ENCODE measurements around the gene SPG7.

The SPG7 gene

GRCh38 chr16:89519881-89520280 lies 11.7 kb downstream of the SPG7 start:
- ATAC-seq = no peak

GRCh38 chr16:89522287-89522686 lies 14.1 kb downstream of the SPG7 start:
- no peak for ATAC-seq

- no peak for ATAC-seq
Measured at GRCh38 chr16:89523680-89524344, 15.6 kb downstream of the SPG7 start.

- no peak for ATAC-seq
Measured at GRCh38 chr16:89525146-89525913, 17.1 kb downstream of the SPG7 start.

DNA sequence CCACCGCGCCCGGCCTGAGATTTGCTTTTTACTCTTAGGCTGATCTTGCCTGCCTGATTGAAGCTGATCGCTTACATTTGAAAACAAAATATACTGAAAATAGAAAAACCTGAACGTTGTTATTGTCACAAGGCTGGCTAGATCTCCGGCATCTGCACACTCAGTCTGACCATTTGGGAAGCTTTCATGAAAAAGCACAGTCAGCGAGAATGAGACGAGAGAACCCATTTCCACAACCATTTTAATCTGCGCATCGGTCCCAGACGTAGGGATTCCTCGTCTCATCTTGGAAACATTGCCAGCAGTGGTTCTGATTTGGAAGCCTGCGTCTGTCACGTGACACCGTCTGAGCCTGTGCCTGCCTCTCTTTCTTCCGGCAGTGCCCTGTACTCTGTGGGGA lies 20.9 kb downstream of the SPG7 start:
- ATAC-seq = no peak

GRCh38 chr16:89530401-89531381 lies 22.5 kb downstream of the SPG7 start:
- no peak for ATAC-seq

GRCh38 chr16:89531821-89532526 lies 23.8 kb downstream of the SPG7 start:
- no peak for ATAC-seq

- ATAC-seq = peak; percentile 35 to 56
Measured at GRCh38 chr16:89534252-89534756, 26.1 kb downstream of the SPG7 start.

- no peak for ATAC-seq
Measured at GRCh38 chr16:89536371-89536770, 28.2 kb downstream of the SPG7 start.

DNA sequence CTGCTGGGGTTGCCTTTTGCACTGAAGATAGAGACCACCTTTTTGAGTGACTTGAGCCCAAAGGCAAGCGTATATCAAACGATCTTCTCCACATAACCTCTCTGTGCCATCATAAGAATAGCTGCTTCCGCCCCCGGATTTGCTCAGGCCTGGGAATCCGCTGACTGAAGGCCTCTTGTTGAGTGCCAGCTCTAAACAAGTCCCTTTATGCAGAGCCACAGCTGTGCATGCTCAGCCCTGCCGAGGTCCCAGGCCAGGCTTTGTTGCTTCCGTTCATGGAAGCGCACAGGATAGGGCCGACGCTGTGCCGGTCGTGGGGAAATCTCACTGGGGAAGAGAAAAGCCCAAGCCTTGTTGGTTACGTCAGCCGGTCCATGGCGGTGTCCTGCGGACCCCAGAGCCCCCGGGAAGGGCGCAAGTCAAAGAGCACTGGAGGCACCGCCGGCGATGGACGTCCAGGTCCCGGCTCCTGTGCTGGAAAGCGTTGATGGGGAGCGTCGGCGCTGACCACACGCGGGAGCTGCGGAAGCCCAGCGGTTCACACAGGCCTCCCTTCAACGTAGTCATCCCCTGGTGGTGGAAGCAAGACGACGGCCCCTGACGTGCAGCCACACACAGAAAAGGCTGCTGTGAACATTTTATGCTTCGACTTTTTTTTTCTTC lies 28.8 kb downstream of the SPG7 start:
- ATAC-seq = no peak

- ATAC-seq = no peak
Measured at GRCh38 chr16:89537549-89537925, 29.3 kb downstream of the SPG7 start.

DNA sequence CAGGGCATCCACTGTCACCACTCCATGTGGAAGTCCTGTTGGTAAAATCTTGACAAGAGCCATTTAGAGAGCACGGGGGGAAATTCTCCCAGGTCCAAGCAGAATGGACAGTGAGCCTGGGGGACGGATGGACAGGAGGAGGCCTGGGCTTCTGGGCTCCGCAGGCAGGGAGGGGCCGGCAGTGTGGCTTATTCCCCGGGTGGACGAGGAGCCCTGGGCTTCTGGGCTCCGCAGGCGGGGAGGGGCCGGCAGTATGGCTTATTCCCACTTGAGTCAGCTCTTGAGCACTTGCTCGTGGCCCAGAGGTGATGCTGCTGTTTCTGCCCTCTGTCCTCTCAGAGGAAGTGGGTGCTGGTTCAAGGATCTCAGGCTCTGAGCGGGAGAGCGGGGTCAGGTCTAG lies 30.1 kb downstream of the SPG7 start:
- no peak for ATAC-seq

- no peak for ATAC-seq
Measured at GRCh38 chr16:89540557-89540956, 32.4 kb downstream of the SPG7 start.

GRCh38 chr16:89541792-89542191 lies 33.6 kb downstream of the SPG7 start:
- ATAC-seq = no peak

DNA sequence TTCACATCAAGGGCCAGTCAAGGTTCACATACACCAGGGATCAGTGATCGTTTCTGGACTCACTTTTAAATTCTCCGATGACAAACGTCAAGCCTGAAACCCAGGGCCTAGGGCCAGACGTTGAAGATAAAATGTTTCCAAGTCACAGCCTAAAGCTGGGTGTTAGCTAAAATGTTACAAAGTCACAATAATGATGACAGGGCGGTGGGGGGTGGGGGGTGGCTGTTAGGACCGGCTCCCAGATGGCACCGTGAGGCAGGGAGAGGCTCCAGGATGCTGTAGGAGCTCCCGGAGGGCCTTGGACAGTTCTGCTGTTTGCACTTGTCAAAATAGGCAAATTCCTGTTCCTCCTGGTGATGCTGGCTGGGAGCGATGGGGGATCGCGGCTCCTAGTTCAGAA lies 35.9 kb downstream of the SPG7 start:
- ATAC-seq = no peak

GRCh38 chr16:89544713-89545043 lies 36.5 kb downstream of the SPG7 start:
- no peak for ATAC-seq

DNA sequence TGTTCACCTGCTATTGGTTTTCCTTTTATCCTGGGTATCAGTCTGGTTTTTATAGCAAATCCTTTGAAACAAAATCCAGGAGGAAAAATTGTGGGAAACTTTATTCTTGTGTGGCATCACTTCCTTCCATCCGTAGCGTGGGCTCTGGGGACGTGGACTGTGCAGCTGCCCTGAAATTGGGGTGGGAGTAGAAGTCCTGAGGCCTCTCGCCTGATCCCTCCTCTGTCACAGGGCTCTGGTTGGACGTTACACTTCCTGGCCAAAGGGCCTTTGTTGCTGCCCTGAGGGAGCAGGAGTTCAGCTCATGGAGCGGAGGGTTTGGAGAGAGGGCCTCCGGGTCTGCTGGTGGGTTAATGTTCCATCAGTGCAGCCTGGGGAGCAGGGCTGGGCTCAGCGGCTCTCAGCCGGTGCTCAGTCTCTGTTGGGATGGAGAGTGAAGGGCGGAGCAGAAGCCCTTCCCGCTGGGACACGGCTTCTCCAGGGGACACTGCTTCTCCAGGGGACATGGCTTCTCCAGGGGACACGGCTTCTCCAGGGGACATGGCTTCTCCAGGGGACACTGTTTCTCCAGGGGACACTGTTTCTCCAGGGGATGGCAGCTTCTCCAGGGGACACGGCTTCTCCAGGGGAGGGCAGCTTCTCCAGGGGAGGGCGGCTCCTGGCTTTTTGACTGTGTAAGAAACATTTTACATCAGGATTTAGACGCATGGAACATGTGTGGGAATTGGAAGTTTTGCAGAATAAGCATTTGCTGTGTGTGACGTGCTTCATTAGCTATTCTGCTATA lies 37.0 kb downstream of the SPG7 start:
- no peak for ATAC-seq

DNA sequence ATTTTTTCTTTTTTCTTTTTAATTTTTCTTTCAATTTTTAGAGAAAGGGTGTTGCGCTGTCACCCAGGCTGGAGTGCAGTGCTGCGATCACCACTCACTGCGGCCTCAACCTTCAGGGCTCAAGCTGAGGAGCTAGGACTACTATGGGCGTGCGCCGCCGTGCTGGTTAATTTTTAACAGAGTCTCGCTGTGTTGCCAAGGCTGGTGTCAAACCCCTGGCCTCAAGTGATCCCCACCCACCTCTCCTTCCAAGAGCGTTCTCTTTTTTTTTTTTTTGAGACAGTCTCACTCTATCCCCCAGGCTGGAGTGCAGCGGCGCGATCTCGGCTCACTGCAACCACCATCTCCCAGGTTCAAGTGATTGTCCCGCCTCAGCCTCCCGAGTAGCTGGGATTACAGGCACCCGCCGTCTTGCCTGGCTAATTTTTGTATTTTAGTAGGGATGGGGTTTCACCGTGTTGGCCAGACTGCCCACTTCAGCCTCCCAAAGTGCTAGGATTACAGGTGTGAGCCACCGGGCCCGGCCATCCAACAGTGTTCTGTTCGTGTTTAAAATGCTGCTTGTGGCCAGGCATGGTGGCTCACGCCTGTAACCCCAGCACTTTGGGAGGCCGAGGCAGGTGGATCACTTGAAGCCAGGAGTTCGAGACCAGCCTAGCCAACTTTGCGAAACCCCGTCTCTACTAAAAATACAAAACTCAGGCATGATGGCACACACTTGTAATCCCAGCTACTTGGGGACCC lies 37.8 kb downstream of the SPG7 start:
- ATAC-seq = no peak

DNA sequence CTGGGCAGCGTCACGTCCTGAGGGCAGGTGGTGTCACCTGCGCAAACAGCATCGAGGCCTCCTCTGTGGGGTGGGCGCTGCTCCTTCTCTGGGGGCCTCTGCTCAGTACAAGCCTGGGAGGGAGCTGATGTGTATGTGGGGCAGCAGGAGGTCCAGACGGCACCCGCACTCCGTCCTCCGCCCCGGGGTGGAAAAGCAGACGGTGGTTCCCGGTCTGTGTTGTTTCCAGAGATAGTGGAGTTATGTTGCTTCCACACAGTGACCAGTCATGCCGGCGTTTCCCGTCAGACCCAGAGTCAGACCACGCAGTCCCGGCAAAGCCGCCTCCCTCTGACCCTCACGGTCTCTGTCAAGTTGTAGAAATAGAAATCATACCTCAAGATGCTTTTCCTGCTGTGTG lies 38.6 kb downstream of the SPG7 start:
- ATAC-seq = no peak

- no peak for ATAC-seq
Measured at GRCh38 chr16:89547291-89547690, 39.1 kb downstream of the SPG7 start.

Data from activated CD4-positive, CD25-positive, alpha-beta regulatory T cell treated with anti-CD3 and anti-CD28 coated beads, Interleukin-2, amount 50 U/mL, for 24 hours (primary cell).